Natural killer cell (primary cell): Measurements from ENCODE around the gene NEAT1. TPM values are rescaled to one million over a fixed set of nuclear protein-coding genes. Genes with fewer than 3 reads are reported as not detected.
A peak's percentile ranks its signal among the peaks of the same experiment; 100 is the strongest.
"Not testable (repeated sequence)": the region's sequence is repeated elsewhere in the genome, so short reads cannot be mapped to it uniquely, and the experiment has no call there.

Experiments
- ATAC-seq, 3 donors: fragments of 150-1000 bp in 2 of 3; fragments of 200-7000 bp in 1 of 3; cut with Tn5 transposase; 1 replicate in 1 of 3; 2 replicates in 2 of 3; pipeline ENCODE4 v1.10.0; 2021; ENCODE audit warnings: mild to moderate bottlenecking in 2 of 3, moderate library complexity in 2 of 3
- DNase-seq, 2 donors: peaks; one replicate each; pipeline versions ENCODE4 v3.0.0 to v3.0.0-alpha.2; 2013 to 2021; ENCODE audit warnings: mixed read lengths in 1 of 2
- H3K27ac ChIP-seq: one replicate; pipeline ENCODE4 v1.5.1; 2013; ENCODE audit warnings: mild to moderate bottlenecking, low read length
- H3K27me3 ChIP-seq: one replicate; pipeline ENCODE4 v1.6.1; 2013; ENCODE audit warnings: low read length; ENCODE audit not compliant: control insufficient read depth, insufficient read depth
- H3K36me3 ChIP-seq: one replicate; pipeline ENCODE4 v1.6.1; 2013; ENCODE audit warnings: low read length; ENCODE audit not compliant: control insufficient read depth, insufficient read depth
- H3K4me1 ChIP-seq: one replicate; pipeline ENCODE4 v1.6.1; 2013; ENCODE audit warnings: low read length; ENCODE audit not compliant: control insufficient read depth, insufficient read depth
- H3K4me3 ChIP-seq: one replicate; pipeline ENCODE4 v1.5.1; 2013; ENCODE audit warnings: low read length
- H3K9me3 ChIP-seq: one replicate; pipeline ENCODE4 v1.6.1; 2013; ENCODE audit warnings: low read length; ENCODE audit not compliant: control insufficient read depth, insufficient read depth
- H3K27ac Mint-ChIP-seq, 2 donors: one replicate each; pipeline ENCODE4 v1.8.0; 2022; ENCODE audit warnings: mild to moderate bottlenecking in 2 of 2, mixed read lengths in 2 of 2, moderate library complexity in 1 of 2
- H3K27me3 Mint-ChIP-seq, 2 donors: one replicate each; pipeline ENCODE4 v1.8.0; 2022; ENCODE audit warnings: low read depth in 2 of 2, mixed read lengths in 2 of 2
- H3K36me3 Mint-ChIP-seq: one replicate; pipeline ENCODE4 v1.8.0; 2022; ENCODE audit warnings: mixed read lengths
- H3K4me1 Mint-ChIP-seq, 2 donors: one replicate each; pipeline ENCODE4 v1.8.0; 2022; ENCODE audit warnings: mixed read lengths in 2 of 2
- H3K4me3 Mint-ChIP-seq: one replicate; pipeline ENCODE4 v1.8.0; 2022; ENCODE audit warnings: mild to moderate bottlenecking, moderate library complexity, mixed read lengths
- H3K9me3 Mint-ChIP-seq, 2 donors: one replicate each; pipeline ENCODE4 v1.8.0; 2022; ENCODE audit warnings: mixed read lengths in 2 of 2
- WGBS: methylation state at CpG from one replicate; pipeline ENCODE4 v1.1.7; 2013; ENCODE audit warnings: missing lambda C conversion rate; ENCODE audit not compliant: insufficient coverage; 5-methylcytosine and 5-hydroxymethylcytosine counted together
- intact Hi-C: fragments of 100-400 bp; cut with micrococcal nuclease; formaldehyde crosslinking; loops from one replicate; pipeline ENCODE4 v1.14.2; 2022
- total RNA-seq, 4 donors: library from RNA; stranded (reverse); fragments of 120-200 nt in 1 of 4; gene quantifications; one replicate each; pipeline versions ENCODE4 v1.2.3 to v1.2.4, GENCODE V29; 2013 to 2022
- TF ChIP-seq, protein P1 (sequence below): fragments of 200-600 bp; IDR thresholded peaks from one replicate; pipeline ENCODE4 v1.8.0; 2022; ENCODE audit warnings: antibody characterized with exemption

The NEAT1 gene
- total RNA-seq, 3 donors from 2014 or later (not counting 1 experiment from before 2014, with no cell fraction given): 1,031 to 1,768 (median 1,493) TPM

DNA sequence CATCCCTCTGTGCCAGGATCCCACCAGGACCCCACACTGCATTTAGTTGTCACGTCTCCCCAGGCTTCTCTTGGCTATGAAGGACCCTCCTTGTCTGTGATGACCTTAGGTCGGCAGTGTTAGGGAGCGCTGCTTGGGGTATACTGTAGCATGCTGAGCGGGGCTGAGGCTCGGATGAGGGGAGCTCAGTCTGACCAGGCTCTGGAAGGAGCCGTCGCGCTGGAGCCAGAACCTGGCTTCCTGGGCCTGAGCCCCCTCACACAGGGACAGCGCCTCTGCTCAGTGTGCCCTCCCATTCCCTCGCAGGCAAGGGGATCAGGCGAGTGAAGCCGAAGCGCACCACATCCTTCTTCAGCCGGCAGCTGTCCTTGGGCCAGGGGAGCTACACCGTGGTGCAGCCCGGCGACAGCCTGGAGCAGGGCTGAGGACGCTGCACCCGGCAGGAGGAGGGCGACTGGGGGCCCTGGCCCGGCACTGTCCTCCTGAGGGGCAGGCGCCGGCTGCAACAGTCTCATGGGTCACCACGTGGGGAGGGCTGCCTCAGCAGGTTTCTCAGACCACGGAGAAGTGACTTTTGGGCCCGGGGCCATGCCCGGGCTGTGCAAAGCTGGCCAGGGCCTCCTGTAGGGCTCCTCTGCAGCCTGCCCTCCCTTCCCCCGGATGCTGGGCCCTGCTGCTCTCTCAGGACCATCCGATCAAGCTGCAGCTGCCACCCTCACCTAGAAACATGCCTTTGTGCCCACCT is 11.5 kb upstream of the NEAT1 start:
- Mint-ChIP-seq H3K27me3 (no peaks in the 10 kb centered on the region), H3K4me3 (no peak overlapping the region), H3K27ac (no peak overlapping the region), H3K4me1 (peaks cover 6 to 8% of the 10 kb centered on the region in 2 donors), H3K9me3 (no peaks in the 10 kb centered on the region), H3K36me3 (no peaks in the 10 kb centered on the region)
- TF ChIP-seq, protein P1, sequence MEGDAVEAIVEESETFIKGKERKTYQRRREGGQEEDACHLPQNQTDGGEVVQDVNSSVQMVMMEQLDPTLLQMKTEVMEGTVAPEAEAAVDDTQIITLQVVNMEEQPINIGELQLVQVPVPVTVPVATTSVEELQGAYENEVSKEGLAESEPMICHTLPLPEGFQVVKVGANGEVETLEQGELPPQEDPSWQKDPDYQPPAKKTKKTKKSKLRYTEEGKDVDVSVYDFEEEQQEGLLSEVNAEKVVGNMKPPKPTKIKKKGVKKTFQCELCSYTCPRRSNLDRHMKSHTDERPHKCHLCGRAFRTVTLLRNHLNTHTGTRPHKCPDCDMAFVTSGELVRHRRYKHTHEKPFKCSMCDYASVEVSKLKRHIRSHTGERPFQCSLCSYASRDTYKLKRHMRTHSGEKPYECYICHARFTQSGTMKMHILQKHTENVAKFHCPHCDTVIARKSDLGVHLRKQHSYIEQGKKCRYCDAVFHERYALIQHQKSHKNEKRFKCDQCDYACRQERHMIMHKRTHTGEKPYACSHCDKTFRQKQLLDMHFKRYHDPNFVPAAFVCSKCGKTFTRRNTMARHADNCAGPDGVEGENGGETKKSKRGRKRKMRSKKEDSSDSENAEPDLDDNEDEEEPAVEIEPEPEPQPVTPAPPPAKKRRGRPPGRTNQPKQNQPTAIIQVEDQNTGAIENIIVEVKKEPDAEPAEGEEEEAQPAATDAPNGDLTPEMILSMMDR: no peak
- H3K4me1 ChIP-seq: peaks cover 7% of the 10 kb centered on the region
- DNase-seq: no peak
- no peak overlapping the region for H3K4me3 ChIP-seq
- peaks cover 37% of the 10 kb centered on the region for H3K36me3 ChIP-seq
- no peaks in the 10 kb centered on the region for H3K27me3 ChIP-seq
- 94% methylated on average over 29 of the region's 29 CpGs for WGBS
- no peak overlapping the region for H3K27ac ChIP-seq
- intact Hi-C loops: no loop called here
- H3K9me3 ChIP-seq: no peaks in the 10 kb centered on the region
- ATAC-seq: peak in 1 of 3 donors; percentile 8

DNA sequence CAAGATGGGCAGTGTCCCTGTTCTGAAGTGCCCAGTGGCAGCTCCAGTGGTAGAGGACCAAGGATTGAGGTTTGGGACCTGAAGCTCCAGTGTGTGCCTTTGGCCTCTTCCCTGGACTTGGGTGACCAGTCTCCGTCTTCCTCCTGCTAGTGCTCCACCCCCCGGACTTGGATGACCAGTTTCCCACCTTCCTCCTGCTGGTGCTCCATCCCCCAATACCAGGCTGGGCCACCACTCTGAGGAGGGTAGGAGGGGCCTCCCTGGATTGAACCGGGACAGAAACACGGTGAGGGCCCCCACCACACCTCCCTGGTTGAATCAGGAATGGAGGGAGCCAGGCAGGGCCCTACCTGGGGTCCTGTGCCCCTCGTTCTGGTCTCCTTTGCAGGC is 10.9 kb upstream of the NEAT1 start:
- no peak overlapping the region for H3K4me3 ChIP-seq
- peaks cover 13% of the 10 kb centered on the region for H3K4me1 ChIP-seq
- no peak overlapping the region for H3K27ac Mint-ChIP-seq
- no peaks in the 10 kb centered on the region for H3K9me3 ChIP-seq
- intact Hi-C loops: no loop called here
- H3K4me3 Mint-ChIP-seq: no peak overlapping the region
- H3K27me3 ChIP-seq: no peaks in the 10 kb centered on the region
- WGBS: 86% methylated on average over 5 of the region's 5 CpGs
- ATAC-seq (no peak), DNase-seq (no peak)
- H3K27ac ChIP-seq: no peak overlapping the region
- H3K36me3 Mint-ChIP-seq: no peaks in the 10 kb centered on the region
- no peaks in the 10 kb centered on the region for H3K27me3 Mint-ChIP-seq
- peaks cover 12 to 14% of the 10 kb centered on the region in 2 donors for H3K4me1 Mint-ChIP-seq
- no peaks in the 10 kb centered on the region for H3K9me3 Mint-ChIP-seq
- TF ChIP-seq, protein P1: no peak
- H3K36me3 ChIP-seq: peaks cover 37% of the 10 kb centered on the region

DNA sequence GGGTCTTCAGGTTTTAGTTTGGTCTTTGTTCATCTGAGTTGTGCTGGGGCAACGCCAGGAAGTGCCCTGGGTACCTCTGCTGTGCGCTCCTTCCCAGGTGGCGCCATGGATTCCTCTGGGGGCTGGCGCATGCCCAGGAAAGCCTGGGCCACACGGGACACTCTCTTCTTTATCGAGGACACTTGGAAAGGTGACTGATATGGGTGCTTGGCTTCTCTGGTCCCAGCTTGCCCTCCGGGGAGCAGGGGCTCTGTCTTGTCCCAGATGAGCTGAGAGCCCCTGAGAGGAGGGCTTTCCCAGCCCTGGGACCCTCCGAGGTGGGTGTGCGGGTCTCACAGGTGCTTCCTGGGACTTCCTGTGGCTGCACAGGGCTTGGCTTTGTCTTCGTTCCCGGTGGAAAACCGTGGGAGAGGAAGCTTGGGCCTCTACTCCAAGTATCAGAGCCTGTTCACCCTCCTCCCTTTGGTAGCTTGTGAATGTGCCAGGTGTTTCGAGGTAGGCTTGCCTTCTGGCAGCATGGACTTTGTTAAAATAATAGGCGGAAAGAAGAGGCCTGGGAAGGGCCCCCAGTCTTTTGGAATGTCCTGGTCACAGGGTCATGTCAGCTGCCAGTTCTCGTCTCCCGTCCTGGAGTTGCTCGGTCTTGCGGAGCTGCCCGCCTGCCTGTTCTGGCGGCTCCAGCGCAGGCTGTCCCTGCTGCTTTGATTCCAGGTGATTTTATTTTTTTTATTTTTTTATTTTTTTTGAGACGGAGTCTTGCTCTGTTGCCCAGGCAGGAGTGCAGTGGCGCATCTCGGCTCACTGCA is 10.1 kb upstream of the NEAT1 start:
- Histone ChIP-seq H3K9me3 (no peaks in the 10 kb centered on the region), H3K4me1 (peaks cover 21% of the 10 kb centered on the region), H3K4me3 (no peak overlapping the region), H3K27me3 (no peaks in the 10 kb centered on the region), H3K27ac (no peak overlapping the region), H3K36me3 (peaks cover 35% of the 10 kb centered on the region)
- Mint-ChIP-seq H3K4me3 (no peak overlapping the region), H3K4me1 (peaks cover 20 to 22% of the 10 kb centered on the region in 2 donors), H3K27ac (no peak overlapping the region), H3K27me3 (no peaks in the 10 kb centered on the region), H3K9me3 (no peaks in the 10 kb centered on the region), H3K36me3 (no peaks in the 10 kb centered on the region)
- ATAC-seq (no peak), DNase-seq (no peak)
- intact Hi-C loops: no loop called here
- 91% methylated on average over 24 of the region's 24 CpGs for WGBS
- TF ChIP-seq, protein P1: no peak

DNA sequence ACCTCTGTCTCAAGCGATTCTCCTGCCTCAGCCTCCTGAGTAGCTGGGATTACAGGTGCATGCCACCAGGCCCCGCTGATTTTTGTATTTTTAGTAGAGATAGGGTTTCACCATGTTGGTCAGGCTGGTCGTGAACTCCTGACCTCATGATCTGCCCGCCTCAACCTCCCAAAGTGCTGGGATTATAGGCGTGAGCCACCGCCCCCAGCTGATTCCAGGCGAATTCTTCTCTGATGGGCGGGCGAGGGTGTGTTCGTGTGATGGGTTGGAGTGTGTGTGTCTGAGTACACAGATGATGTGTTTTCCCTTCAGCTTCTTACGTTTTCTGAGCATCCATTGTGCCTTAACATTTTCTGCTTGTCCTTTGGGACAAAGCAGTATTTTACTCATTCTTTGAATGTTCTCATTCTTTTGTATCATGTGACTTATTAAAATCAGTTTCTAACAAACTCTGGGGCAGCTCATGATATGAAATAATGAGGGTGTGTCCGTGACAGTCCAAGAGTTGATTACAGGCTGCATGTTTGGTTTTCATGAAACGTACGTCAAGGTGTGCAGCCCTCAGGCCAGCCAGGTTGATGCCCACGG is 9.4 kb upstream of the NEAT1 start:
- intact Hi-C loops, H3K9me3 Mint-ChIP-seq, H3K27ac Mint-ChIP-seq, H3K9me3 ChIP-seq, H3K27me3 Mint-ChIP-seq, H3K27ac ChIP-seq, H3K27me3 ChIP-seq, H3K4me3 ChIP-seq, ATAC-seq, DNase-seq, H3K36me3 Mint-ChIP-seq, H3K4me3 Mint-ChIP-seq: not testable (repeated sequence)
- whole genome bisulfite sequencing: 94% methylated on average over 15 of the region's 15 CpGs
- Histone ChIP-seq H3K36me3 (peaks cover 35% of the 10 kb centered on the region), H3K4me1 (peaks cover 28% of the 10 kb centered on the region)
- peaks cover 27 to 29% of the 10 kb centered on the region in 2 donors for H3K4me1 Mint-ChIP-seq
